A549 (cell line): ENCODE data around the gene BANF1. TPM values are rescaled to one million over a fixed set of nuclear protein-coding genes. Genes with fewer than 3 reads are reported as not detected.

Experiments
- ATAC-seq, 2 experiments: fragments of 200-7000 bp in 1 of 2; fragments of >200 bp in 1 of 2; cut with Nextera tagmentation in 1 of 2; cut with Tn5 transposase in 1 of 2; 3 replicates each; pipeline versions ENCODE4 v1.8.0 to v1.9.1; 2018 to 2020; ENCODE audit warnings: mild to moderate bottlenecking in 1 of 2, moderate library complexity in 1 of 2
- CTCF ChIA-PET: fragments of 300-600 bp; sonication (Branson Sonifier 250); formaldehyde crosslinking; extraction: SDS; loops from one replicate; lab custom pipeline; 2021; ENCODE audit warnings: antibody characterized with exemption, inconsistent platforms; lab: Yijun Ruan, JAX
- POLR2A ChIA-PET: fragments of 350-600 bp; formaldehyde crosslinking; extraction: SDS; loops from one replicate; lab custom pipeline; 2021; ENCODE audit warnings: antibody characterized with exemption, inconsistent platforms; lab: Yijun Ruan, JAX
- DNase-seq, 2 experiments: peaks; one replicate each; pipeline versions ENCODE4 v3.0.0 to v3.0.0-alpha.2; 2011 to 2016; ENCODE audit warnings: low read depth in 1 of 2, low spot score in 1 of 2
- FAIRE-seq: peaks from 2 replicates; lab custom pipeline; 2011; peaks lifted over from hg19 to GRCh38; lab: Jason Lieb, UNC
- H3K27ac ChIP-seq, 2 experiments: fragments of >200 bp; sonication (Bioruptor Twin); formaldehyde crosslinking; 3 replicates each; pipeline ENCODE4 v1.5.1; 2016 to 2017
- H3K4me1 ChIP-seq: fragments of >200 bp; sonication (Bioruptor Twin); formaldehyde crosslinking; 3 replicates; pipeline ENCODE4 v1.6.1; 2016
- H3K4me2 ChIP-seq: fragments of >200 bp; sonication (Bioruptor Twin); formaldehyde crosslinking; 3 replicates; pipeline ENCODE4 v1.6.1; 2016
- H3K4me3 ChIP-seq: fragments of >200 bp; sonication (Bioruptor Twin); formaldehyde crosslinking; 3 replicates; pipeline ENCODE4 v1.5.1; 2016
- H3K9me3 ChIP-seq: fragments of >200 bp; sonication (Bioruptor Twin); formaldehyde crosslinking; 3 replicates; pipeline ENCODE4 v1.6.1; 2016
- CHD4 ChIP-seq: fragments of 200-600 bp; sonication (generic); IDR thresholded peaks from 2 replicates; pipeline ENCODE4 v1.6.1; 2016; ENCODE audit warnings: antibody characterized with exemption, mild to moderate bottlenecking, borderline replicate concordance
- FOXS1 ChIP-seq: fragments of 250-450 bp; sonication (Bioruptor Pico); IDR thresholded peaks from 2 replicates; pipeline ENCODE4 v1.5.0; 2020; ENCODE audit warnings: mild to moderate bottlenecking, moderate library complexity
- HDAC2 ChIP-seq: fragments of 200-600 bp; sonication (generic); IDR thresholded peaks from 2 replicates; pipeline ENCODE4 v1.6.1; 2016
- KDM5A ChIP-seq: fragments of 200-600 bp; sonication (generic); IDR thresholded peaks from 2 replicates; pipeline ENCODE4 v1.6.1; 2016; ENCODE audit warnings: antibody characterized with exemption, mild to moderate bottlenecking
- PHF8 ChIP-seq: fragments of 200-600 bp; sonication (generic); IDR thresholded peaks from 2 replicates; pipeline ENCODE4 v1.6.1; 2016; ENCODE audit warnings: low read depth, mild to moderate bottlenecking, antibody characterized with exemption, moderate library complexity, borderline replicate concordance
- WGBS: methylation state at CpG from one replicate; pipeline ENCODE4 v1.1.6; 2017; ENCODE audit errors: missing lambda C conversion rate; 5-methylcytosine and 5-hydroxymethylcytosine counted together
- polyA plus RNA-seq, 4 experiments: library from polyadenylated mRNA; depleted of rRNA in 3 of 4; stranded (reverse); fragments of >200 nt; fragmentation: RNase III in 1 of 4; extraction: RNeasy Plus Mini Kit Qiagen cat#74134 plus additional on column Dnase treatment in 1 of 4; gene quantifications; 2 replicates in 3 of 4; 3 replicates in 1 of 4; pipeline ENCODE4 v1.2.3, GENCODE V29; 2011 to 2017
- TF ChIP-seq, protein P1 (sequence below): fragments of 150-350 bp; IDR thresholded peaks from 2 replicates; pipeline ENCODE4 v1.6.1; 2014; ENCODE audit warnings: low read depth, mild to moderate bottlenecking, low read length

The BANF1 gene
- polyA plus RNA-seq, 2 of the 4 experiments (the other 2 are of a cell fraction), result 309 to 399 TPM

DNA sequence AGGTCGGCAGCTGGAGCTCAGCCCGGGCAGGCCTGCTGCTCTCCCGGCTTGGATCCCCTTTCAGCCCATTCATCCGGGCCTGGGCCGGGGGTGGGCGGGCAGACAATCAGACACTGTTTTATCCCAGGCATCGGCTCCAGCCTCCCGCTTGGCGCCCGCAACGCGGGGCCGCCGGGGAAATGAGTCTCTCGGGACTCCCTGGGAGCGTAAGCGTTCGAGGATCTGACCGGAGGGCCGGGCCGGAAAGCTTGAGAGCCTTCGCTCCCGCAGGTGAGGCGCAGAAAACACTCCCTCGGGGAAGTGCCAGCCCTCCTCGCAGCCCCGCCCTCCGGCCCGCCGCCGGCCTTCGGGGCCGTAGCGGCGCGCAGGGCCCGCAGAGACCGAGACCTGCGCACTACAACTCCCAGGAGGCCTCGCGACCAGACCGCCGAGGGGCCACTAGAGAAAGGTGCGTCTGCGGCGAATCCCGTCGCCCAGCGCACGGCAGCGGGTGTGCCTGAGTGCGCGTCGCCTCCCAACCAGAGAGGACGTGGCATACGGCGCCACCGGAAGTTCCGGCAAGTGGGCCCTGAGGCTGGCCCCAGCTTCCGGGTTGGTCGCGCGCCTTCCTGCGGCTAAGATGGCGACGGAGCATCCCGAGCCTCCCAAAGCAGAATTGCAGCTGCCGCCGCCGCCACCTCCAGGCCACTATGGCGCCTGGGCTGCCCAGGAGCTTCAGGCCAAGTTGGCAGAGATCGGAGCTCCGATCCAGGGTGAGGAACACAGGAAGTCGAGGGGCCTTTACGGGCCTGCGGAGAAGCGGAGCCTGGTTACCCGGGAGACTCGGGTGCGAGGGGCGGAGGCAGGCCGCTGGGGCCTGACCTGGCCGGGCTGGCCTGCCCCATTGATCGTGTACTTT lies 49.7 kb downstream of the BANF1 start, which contains the start of gene SF3B2 (continued):
- TF ChIP-seq, protein P1, sequence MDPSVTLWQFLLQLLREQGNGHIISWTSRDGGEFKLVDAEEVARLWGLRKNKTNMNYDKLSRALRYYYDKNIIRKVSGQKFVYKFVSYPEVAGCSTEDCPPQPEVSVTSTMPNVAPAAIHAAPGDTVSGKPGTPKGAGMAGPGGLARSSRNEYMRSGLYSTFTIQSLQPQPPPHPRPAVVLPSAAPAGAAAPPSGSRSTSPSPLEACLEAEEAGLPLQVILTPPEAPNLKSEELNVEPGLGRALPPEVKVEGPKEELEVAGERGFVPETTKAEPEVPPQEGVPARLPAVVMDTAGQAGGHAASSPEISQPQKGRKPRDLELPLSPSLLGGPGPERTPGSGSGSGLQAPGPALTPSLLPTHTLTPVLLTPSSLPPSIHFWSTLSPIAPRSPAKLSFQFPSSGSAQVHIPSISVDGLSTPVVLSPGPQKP, result 0 out of 2 replicates have a peak, but pooled peaks have one; percentile 24
- TF ChIP-seq, all 56 proteins: peak for 8

DNA sequence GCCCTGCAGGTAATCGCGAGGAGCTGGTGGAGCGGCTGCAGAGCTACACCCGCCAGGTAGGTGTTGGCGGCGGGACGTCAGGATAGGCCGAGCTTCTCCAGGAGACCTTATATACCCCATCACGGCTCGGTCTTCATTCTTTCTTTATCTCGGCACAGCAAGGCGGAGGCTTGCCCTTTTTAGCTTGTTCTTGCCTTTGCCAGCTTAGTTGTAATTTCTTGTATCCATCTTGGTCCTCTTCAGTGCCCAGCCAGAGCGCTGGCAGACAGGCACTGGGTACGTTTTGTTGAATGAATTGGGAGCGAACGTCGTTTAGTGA lies 50.3 kb downstream of the BANF1 start:
- WGBS, result 2% methylated on average over 17 of the region's 17 CpGs
- FAIRE-seq (no peak), DNase-seq (no peak), ATAC-seq (no peak)
- ChIA-PET POLR2A (interaction anchor here (1.1 to 1.7 kb wide), 5 partner anchors 10 to 193 kb away, joined by 3 to 11 read pairs (median 4); partner anchors contain the start of gene PACS1), CTCF (interaction anchor here (0.6 to 12.6 kb wide), 11 partner anchors 8 to 168 kb away, joined by 3 to 233 read pairs (median 3); partner anchors contain the start of gene PACS1)
- H3K4me2 ChIP-seq, result peak overlapping the region; percentile 99
- TF ChIP-seq CHD4 (no peak), FOXS1 (CRISPR knock-in tag) (no peak), HDAC2 (0 out of 2 replicates have a peak, but pooled peaks have one; percentile 10), KDM5A (peak; percentile 84; the same call in 1 of the 2 replicates), PHF8 (no peak)
- TF ChIP-seq, protein P1, result no peak
- peak overlapping the region; percentile 89 for H3K4me3 ChIP-seq
- peaks cover 21% of the 10 kb centered on the region for H3K4me1 ChIP-seq
- H3K27ac ChIP-seq, result peak overlapping the region; percentile 92 to 93
- no peaks in the 10 kb centered on the region for H3K9me3 ChIP-seq

Other genes starting within 250 kb of the BANF1 start
- 5.2 and 5.8 TPM in 2 replicates for gene AP5B1, start 221.5 kb upstream of the BANF1 start, polyA plus RNA-seq (2011; rRNA removed)
- 9.0 to 10.2 TPM (median 9.2 TPM) in 3 replicates for gene AP5B1, start 221.5 kb upstream of the BANF1 start, polyA plus RNA-seq (2017; fragmentation: RNase III; extraction: RNeasy Plus Mini Kit Qiagen cat#74134 plus additional on column Dnase treatment)
- not detected in 2 replicates for gene OVOL1, start 215.4 kb upstream of the BANF1 start, polyA plus RNA-seq (2011; rRNA removed)
- not detected in 3 replicates for gene OVOL1, start 215.4 kb upstream of the BANF1 start, polyA plus RNA-seq (2017; fragmentation: RNase III; extraction: RNeasy Plus Mini Kit Qiagen cat#74134 plus additional on column Dnase treatment)
- gene SNX32, start 168.5 kb upstream of the BANF1 start, polyA plus RNA-seq (2011; rRNA removed), result not detected in 2 replicates
- 0.04 to 0.08 TPM (median 0.05 TPM) in 3 replicates for gene SNX32, start 168.5 kb upstream of the BANF1 start, polyA plus RNA-seq (2017; fragmentation: RNase III; extraction: RNeasy Plus Mini Kit Qiagen cat#74134 plus additional on column Dnase treatment)
- gene CFL1, start 144.3 kb upstream of the BANF1 start, polyA plus RNA-seq (2011; rRNA removed), result 1,346 and 1,591 TPM in 2 replicates
- gene CFL1, start 144.3 kb upstream of the BANF1 start, polyA plus RNA-seq (2017; fragmentation: RNase III; extraction: RNeasy Plus Mini Kit Qiagen cat#74134 plus additional on column Dnase treatment), result 1,780 to 1,825 TPM (median 1,795 TPM) in 3 replicates
- 27.8 and 30.5 TPM in 2 replicates for gene MUS81, start 142.1 kb upstream of the BANF1 start, polyA plus RNA-seq (2011; rRNA removed)
- 33.4 to 34.9 TPM (median 34.2 TPM) in 3 replicates for gene MUS81, start 142.1 kb upstream of the BANF1 start, polyA plus RNA-seq (2017; fragmentation: RNase III; extraction: RNeasy Plus Mini Kit Qiagen cat#74134 plus additional on column Dnase treatment)
- 0.89 and 1.3 TPM in 2 replicates for gene EFEMP2, start 129.7 kb upstream of the BANF1 start, polyA plus RNA-seq (2011; rRNA removed)
- 0.98 to 1.5 TPM (median 1.4 TPM) in 3 replicates for gene EFEMP2, start 129.7 kb upstream of the BANF1 start, polyA plus RNA-seq (2017; fragmentation: RNase III; extraction: RNeasy Plus Mini Kit Qiagen cat#74134 plus additional on column Dnase treatment)
- gene CTSW, start 122.7 kb upstream of the BANF1 start, polyA plus RNA-seq (2011; rRNA removed), result not detected in 2 replicates
- not detected in 3 replicates for gene CTSW, start 122.7 kb upstream of the BANF1 start, polyA plus RNA-seq (2017; fragmentation: RNase III; extraction: RNeasy Plus Mini Kit Qiagen cat#74134 plus additional on column Dnase treatment)
- 72.2 and 83.0 TPM in 2 replicates for gene FIBP, start 114.0 kb upstream of the BANF1 start, polyA plus RNA-seq (2011; rRNA removed)
- 60.4 to 66.2 TPM (median 65.3 TPM) in 3 replicates for gene FIBP, start 114.0 kb upstream of the BANF1 start, polyA plus RNA-seq (2017; fragmentation: RNase III; extraction: RNeasy Plus Mini Kit Qiagen cat#74134 plus additional on column Dnase treatment)
- gene CCDC85B, start 111.8 kb upstream of the BANF1 start, polyA plus RNA-seq (2011; rRNA removed), result 5.4 and 7.3 TPM in 2 replicates
- gene CCDC85B, start 111.8 kb upstream of the BANF1 start, polyA plus RNA-seq (2017; fragmentation: RNase III; extraction: RNeasy Plus Mini Kit Qiagen cat#74134 plus additional on column Dnase treatment), result 24.3 to 35.2 TPM (median 27.5 TPM) in 3 replicates
- gene FOSL1, start 102.1 kb upstream of the BANF1 start, polyA plus RNA-seq (2011; rRNA removed), result 6.7 and 9.6 TPM in 2 replicates
- gene FOSL1, start 102.1 kb upstream of the BANF1 start, polyA plus RNA-seq (2017; fragmentation: RNase III; extraction: RNeasy Plus Mini Kit Qiagen cat#74134 plus additional on column Dnase treatment), result 24.1 to 55.8 TPM (median 24.1 TPM) in 3 replicates
- gene C11orf68, start 83.4 kb upstream of the BANF1 start, polyA plus RNA-seq (2011; rRNA removed), result 10.6 and 17.2 TPM in 2 replicates
- gene C11orf68, start 83.4 kb upstream of the BANF1 start, polyA plus RNA-seq (2017; fragmentation: RNase III; extraction: RNeasy Plus Mini Kit Qiagen cat#74134 plus additional on column Dnase treatment), result 16.5 to 23.1 TPM (median 17.0 TPM) in 3 replicates
- gene DRAP1, start 83.1 kb upstream of the BANF1 start, polyA plus RNA-seq (2011; rRNA removed), result 27.8 and 73.7 TPM in 2 replicates
- gene DRAP1, start 83.1 kb upstream of the BANF1 start, polyA plus RNA-seq (2017; fragmentation: RNase III; extraction: RNeasy Plus Mini Kit Qiagen cat#74134 plus additional on column Dnase treatment), result 143 to 187 TPM (median 143 TPM) in 3 replicates
- gene TSGA10IP, start 57.0 kb upstream of the BANF1 start, polyA plus RNA-seq (2011; rRNA removed), result not detected in 2 replicates
- gene TSGA10IP, start 57.0 kb upstream of the BANF1 start, polyA plus RNA-seq (2017; fragmentation: RNase III; extraction: RNeasy Plus Mini Kit Qiagen cat#74134 plus additional on column Dnase treatment), result not detected in 3 replicates
- 15.1 and 22.0 TPM in 2 replicates for gene SART1, start 40.8 kb upstream of the BANF1 start, polyA plus RNA-seq (2011; rRNA removed)
- 52.8 to 62.8 TPM (median 53.8 TPM) in 3 replicates for gene SART1, start 40.8 kb upstream of the BANF1 start, polyA plus RNA-seq (2017; fragmentation: RNase III; extraction: RNeasy Plus Mini Kit Qiagen cat#74134 plus additional on column Dnase treatment)
- gene EIF1AD, start 346 bp upstream of the BANF1 start, polyA plus RNA-seq (2011; rRNA removed), result 38.6 and 42.0 TPM in 2 replicates
- gene EIF1AD, start 346 bp upstream of the BANF1 start, polyA plus RNA-seq (2017; fragmentation: RNase III; extraction: RNeasy Plus Mini Kit Qiagen cat#74134 plus additional on column Dnase treatment), result 39.8 to 44.6 TPM (median 41.0 TPM) in 3 replicates
- not detected in 2 replicates for gene CST6, start 9.5 kb downstream of the BANF1 start, polyA plus RNA-seq (2011; rRNA removed)
- gene CST6, start 9.5 kb downstream of the BANF1 start, polyA plus RNA-seq (2017; fragmentation: RNase III; extraction: RNeasy Plus Mini Kit Qiagen cat#74134 plus additional on column Dnase treatment), result not detected in 3 replicates
- 0.54 and 0.97 TPM in 2 replicates for gene CATSPER1, start 24.0 kb downstream of the BANF1 start, polyA plus RNA-seq (2011; rRNA removed)
- 0.46 to 0.75 TPM (median 0.70 TPM) in 3 replicates for gene CATSPER1, start 24.0 kb downstream of the BANF1 start, polyA plus RNA-seq (2017; fragmentation: RNase III; extraction: RNeasy Plus Mini Kit Qiagen cat#74134 plus additional on column Dnase treatment)
- not detected in 2 replicates for gene GAL3ST3, start 46.7 kb downstream of the BANF1 start, polyA plus RNA-seq (2011; rRNA removed)
- gene GAL3ST3, start 46.7 kb downstream of the BANF1 start, polyA plus RNA-seq (2017; fragmentation: RNase III; extraction: RNeasy Plus Mini Kit Qiagen cat#74134 plus additional on column Dnase treatment), result not detected in 3 replicates
- 107 and 108 TPM in 2 replicates for gene SF3B2, start 49.9 kb downstream of the BANF1 start, polyA plus RNA-seq (2011; rRNA removed)
- gene SF3B2, start 49.9 kb downstream of the BANF1 start, polyA plus RNA-seq (2017; fragmentation: RNase III; extraction: RNeasy Plus Mini Kit Qiagen cat#74134 plus additional on column Dnase treatment), result 169 to 184 TPM (median 182 TPM) in 3 replicates
- 48.2 and 71.7 TPM in 2 replicates for gene PACS1, start 67.8 kb downstream of the BANF1 start, polyA plus RNA-seq (2011; rRNA removed)
- gene PACS1, start 67.8 kb downstream of the BANF1 start, polyA plus RNA-seq (2017; fragmentation: RNase III; extraction: RNeasy Plus Mini Kit Qiagen cat#74134 plus additional on column Dnase treatment), result 49.4 to 64.0 TPM (median 59.1 TPM) in 3 replicates